KMS-11 (cell line): ENCODE data around the gene PFDN1.

Experiments used
- H2AFZ ChIP-seq: fragments of 200-600 bp; sonication (generic); 2 replicates; pipeline ENCODE4 v1.6.1; 2016; ENCODE audit warnings: antibody characterized with exemption, mixed run types, low read depth
- H3K27ac ChIP-seq: fragments of 200-600 bp; sonication (generic); 2 replicates; pipeline ENCODE4 v1.6.1; 2016; ENCODE audit warnings: mild to moderate bottlenecking, mixed run types
- H3K27me3 ChIP-seq: fragments of 200-600 bp; sonication (generic); 2 replicates; pipeline ENCODE4 v1.6.1; 2017; ENCODE audit warnings: mild to moderate bottlenecking, low read depth, mixed run types, moderate library complexity; ENCODE audit not compliant: insufficient read depth
- H3K36me3 ChIP-seq: fragments of 200-600 bp; sonication (generic); 2 replicates; pipeline ENCODE4 v1.6.1; 2017; ENCODE audit warnings: mild to moderate bottlenecking, mixed run types; ENCODE audit not compliant: insufficient read depth
- H3K4me1 ChIP-seq: fragments of 200-600 bp; sonication (generic); 2 replicates; pipeline ENCODE4 v1.6.1; 2016; ENCODE audit warnings: mild to moderate bottlenecking, low read depth, mixed run types; ENCODE audit not compliant: poor library complexity, severe bottlenecking
- H3K4me2 ChIP-seq: fragments of 200-600 bp; sonication (generic); 2 replicates; pipeline ENCODE4 v1.7.0; 2016; ENCODE audit warnings: mild to moderate bottlenecking, mixed run types
- H3K4me3 ChIP-seq: fragments of 200-600 bp; sonication (generic); IDR thresholded peaks from 2 replicates; pipeline ENCODE4 v1.6.1; 2017; ENCODE audit warnings: low read depth, low read length, mixed read lengths; ENCODE audit not compliant: insufficient read depth
- H3K79me2 ChIP-seq: fragments of 200-600 bp; sonication (generic); 2 replicates; pipeline ENCODE4 v1.6.1; 2016; ENCODE audit warnings: low read depth, mixed run types; ENCODE audit not compliant: insufficient read depth
- H3K9ac ChIP-seq: fragments of 200-600 bp; sonication (generic); 2 replicates; pipeline ENCODE4 v1.6.1; 2016; ENCODE audit warnings: mild to moderate bottlenecking, mixed run types
- H4K20me1 ChIP-seq: fragments of 200-600 bp; sonication (generic); 2 replicates; pipeline ENCODE4 v1.6.1; 2016; ENCODE audit warnings: mild to moderate bottlenecking, mixed run types; ENCODE audit not compliant: insufficient read depth
- CTCF ChIP-seq: fragments of 200-600 bp; sonication (generic); conservative IDR thresholded peaks from 2 replicates; pipeline ENCODE4 v1.6.1; 2017; ENCODE audit warnings: low read depth, mild to moderate bottlenecking, antibody characterized with exemption, low read length, moderate library complexity, mixed read lengths

The PFDN1 gene

GRCh38 chr5:140251527-140251973 lies 51.4 kb downstream of the PFDN1 start:
- H3K27me3 ChIP-seq, result no peaks in the 10 kb centered on the region
- H3K36me3 ChIP-seq, result no peaks in the 10 kb centered on the region
- no peak overlapping the region for H3K9ac ChIP-seq
- no peak for TF ChIP-seq CTCF
- no peak overlapping the region for H3K4me3 ChIP-seq
- no peak overlapping the region for H2AFZ ChIP-seq
- H3K27ac ChIP-seq, result 0 out of 2 replicates have a peak overlapping the region, but pooled peaks have one; percentile 27
- no peaks in the 10 kb centered on the region for H3K79me2 ChIP-seq
- H3K4me1 ChIP-seq, result peaks cover 33% of the 10 kb centered on the region
- no peaks in the 10 kb centered on the region for H4K20me1 ChIP-seq
- peak overlapping the region; percentile 56 for H3K4me2 ChIP-seq

- Histone ChIP-seq H3K27me3 (no peaks in the 10 kb centered on the region), H3K36me3 (no peaks in the 10 kb centered on the region), H3K4me1 (peaks cover 33% of the 10 kb centered on the region), H3K4me2 (no peak overlapping the region), H3K9ac (no peak overlapping the region), H3K27ac (no peak overlapping the region), H2AFZ (no peak overlapping the region), H3K4me3 (no peak overlapping the region), H3K79me2 (no peaks in the 10 kb centered on the region), H4K20me1 (no peaks in the 10 kb centered on the region)
- no peak for TF ChIP-seq CTCF
Measured at GRCh38 chr5:140250386-140250785, 52.5 kb downstream of the PFDN1 start.

- H3K27ac ChIP-seq, result no peak overlapping the region
- H3K79me2 ChIP-seq, result no peaks in the 10 kb centered on the region
- no peak overlapping the region for H3K4me2 ChIP-seq
- H4K20me1 ChIP-seq, result no peaks in the 10 kb centered on the region
- no peak overlapping the region for H2AFZ ChIP-seq
- H3K4me1 ChIP-seq, result peaks cover 33% of the 10 kb centered on the region
- no peak overlapping the region for H3K9ac ChIP-seq
- no peaks in the 10 kb centered on the region for H3K36me3 ChIP-seq
- no peaks in the 10 kb centered on the region for H3K27me3 ChIP-seq
- no peak overlapping the region for H3K4me3 ChIP-seq
- no peak for TF ChIP-seq CTCF
Measured at GRCh38 chr5:140249536-140249935, 53.4 kb downstream of the PFDN1 start.

GRCh38 chr5:140248414-140248813 lies 54.5 kb downstream of the PFDN1 start:
- Histone ChIP-seq H3K36me3 (no peaks in the 10 kb centered on the region), H3K4me2 (no peak overlapping the region), H2AFZ (no peak overlapping the region), H4K20me1 (no peaks in the 10 kb centered on the region), H3K4me3 (no peak overlapping the region), H3K4me1 (peaks cover 33% of the 10 kb centered on the region), H3K27ac (no peak overlapping the region), H3K9ac (no peak overlapping the region), H3K79me2 (no peaks in the 10 kb centered on the region), H3K27me3 (no peaks in the 10 kb centered on the region)
- TF ChIP-seq CTCF, result no peak
